Measurements from ENCODE around the gene LRRC27. TPM values are rescaled to one million over a fixed set of nuclear protein-coding genes. Genes with fewer than 3 reads are reported as not detected.

LRRC27 gene
- polyA plus RNA-seq, 3 donors: 21.1 to 41.9 (median 25.8) TPM

DNA sequence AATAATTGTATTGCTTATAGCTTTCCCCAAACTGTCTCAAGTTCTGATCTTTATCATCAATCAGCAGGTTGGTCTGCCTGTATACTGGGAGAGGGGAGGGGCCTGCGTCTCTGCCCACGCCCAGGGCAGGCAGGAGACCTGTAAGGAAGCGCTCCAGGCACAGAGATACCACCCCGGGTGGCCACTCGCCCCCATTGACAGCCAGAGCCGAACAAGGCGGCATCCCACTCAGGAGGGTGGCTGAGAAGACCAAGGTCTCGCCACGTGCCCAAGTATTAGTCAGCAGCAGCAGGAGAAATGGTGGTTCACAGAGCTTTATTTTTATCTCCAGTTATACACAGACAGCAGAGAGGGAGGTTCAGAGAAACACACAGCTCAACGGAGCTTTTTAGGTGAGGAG is 31.4 kb upstream of the LRRC27 start:
- DNase-seq (ENCODE audit: low read depth in 3 of 3, low spot score in 2 of 3): no peak

DNA sequence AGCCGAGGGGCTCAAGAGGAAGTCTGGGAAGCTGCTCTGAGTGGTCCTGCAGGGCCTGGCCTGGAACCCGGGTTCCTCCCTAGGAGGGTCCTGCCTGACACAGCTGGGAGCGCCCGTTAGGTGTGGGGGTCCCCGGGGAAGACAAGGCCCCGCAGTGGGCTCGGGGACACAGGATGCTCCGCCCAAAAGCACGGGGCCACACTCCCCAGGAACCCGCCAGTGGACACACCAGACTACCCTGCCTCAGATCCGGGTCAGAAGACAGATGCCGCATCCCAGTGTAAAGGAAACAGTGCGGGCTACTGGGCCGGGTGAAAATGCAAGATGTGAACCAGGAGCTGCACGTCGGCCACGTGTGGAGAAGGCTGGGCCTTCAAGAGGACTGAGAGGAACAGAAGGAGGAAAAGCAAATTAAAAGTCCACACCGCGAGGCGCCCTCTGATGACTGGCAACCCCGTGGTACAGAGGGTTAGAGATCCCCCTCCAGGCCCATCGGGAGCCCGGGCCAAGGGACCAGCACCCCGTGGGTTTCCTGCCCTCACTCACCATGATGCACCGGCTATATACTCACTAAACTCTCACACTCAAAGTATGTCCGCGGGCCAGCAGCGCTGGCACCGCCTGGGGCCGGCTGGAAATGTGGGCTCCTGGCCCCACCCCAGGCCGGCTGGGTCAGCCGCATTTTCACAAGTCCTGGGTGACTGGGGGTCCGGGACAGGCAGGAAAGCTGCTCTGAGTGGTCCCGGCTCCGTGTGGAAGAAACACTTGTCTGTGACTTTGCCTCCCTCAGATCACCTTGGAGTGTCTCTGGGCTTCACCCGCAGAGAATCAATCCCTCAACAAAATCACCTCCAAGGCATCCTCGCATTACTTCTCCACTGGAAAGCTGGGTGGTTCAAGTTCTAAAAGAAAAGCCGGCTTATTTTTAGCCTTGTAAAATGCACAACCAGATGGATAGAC is 30.3 kb upstream of the LRRC27 start:
- DNase-seq (ENCODE audit: low read depth in 3 of 3, low spot score in 2 of 3): no peak

DNA sequence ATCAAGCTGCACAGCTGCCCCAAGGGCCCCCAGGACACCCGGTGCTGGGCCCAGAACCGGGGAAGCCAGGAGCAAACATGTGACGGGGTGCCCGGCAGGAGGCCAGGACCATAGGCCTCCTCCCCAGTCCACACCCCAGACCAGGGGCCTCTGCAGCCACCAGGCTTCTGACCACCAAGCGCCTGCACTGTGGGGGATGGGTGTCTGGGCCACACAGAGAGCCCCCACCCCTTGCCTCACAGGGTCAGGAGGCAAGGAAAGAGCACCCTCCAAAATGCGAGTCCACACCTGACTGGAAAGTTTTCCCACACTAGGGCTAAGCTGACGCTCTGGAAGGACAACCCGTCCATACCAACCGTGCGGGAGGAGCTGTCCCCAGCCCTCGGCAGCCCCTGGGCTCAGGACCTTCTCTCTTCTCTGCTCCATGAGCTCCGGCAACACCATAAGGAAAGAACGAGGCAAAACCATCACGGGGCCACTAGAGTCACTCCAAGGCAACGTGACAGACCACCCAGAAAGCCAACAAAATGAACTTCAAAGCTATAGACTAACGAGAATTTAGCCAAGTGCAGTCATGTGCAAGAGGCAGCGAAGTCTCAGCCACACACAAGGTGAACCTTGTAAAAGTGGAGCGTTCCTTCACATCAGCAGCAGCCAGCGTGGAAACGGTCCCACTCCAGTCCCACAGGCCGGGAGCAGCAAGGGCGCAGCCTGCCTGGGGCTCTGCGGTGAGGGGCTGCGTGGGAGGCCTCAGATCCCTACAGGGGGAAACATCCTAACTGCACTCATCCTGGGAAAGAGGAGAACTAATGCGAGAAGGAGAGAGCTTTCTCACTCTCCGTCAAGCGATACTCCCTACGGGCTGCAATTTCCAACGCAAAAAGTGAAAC is 29.3 kb upstream of the LRRC27 start:
- no peak for DNase-seq (ENCODE audit: low read depth in 3 of 3, low spot score in 2 of 3)

DNA sequence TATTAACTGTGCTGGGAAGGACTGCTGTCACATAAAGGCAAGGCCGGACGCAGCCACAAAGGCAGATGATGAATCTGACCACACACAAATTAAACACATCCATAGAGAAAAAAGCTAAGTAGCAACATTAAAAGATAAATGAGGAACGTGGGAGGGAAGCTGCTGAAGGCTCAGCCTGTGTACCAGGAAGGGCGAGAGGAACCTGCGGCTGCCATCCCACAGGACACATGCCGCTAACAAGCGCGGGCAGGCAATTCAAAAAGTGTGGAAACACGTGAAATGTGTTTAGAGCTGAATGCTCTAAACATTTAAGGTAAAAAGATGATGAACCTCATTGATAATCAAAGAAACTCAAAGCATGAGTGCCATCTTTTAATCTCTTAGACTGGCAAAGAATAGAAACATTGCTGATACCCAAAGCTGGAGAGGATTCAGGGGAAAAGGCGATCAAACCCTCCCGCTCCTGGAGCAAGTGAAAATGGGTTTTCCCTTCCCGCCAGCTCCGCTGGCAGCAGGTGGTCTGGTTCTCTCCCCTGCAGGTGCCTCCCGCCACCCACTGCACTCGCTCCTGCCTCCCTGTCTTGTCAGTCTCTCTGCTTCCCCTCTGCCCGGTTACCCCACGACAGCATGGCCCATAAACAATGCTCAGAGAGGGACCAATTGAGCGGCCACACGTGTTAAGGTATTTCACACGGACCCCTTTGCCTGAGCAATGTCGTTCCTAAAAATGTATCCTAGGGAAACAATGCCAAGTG is 28.5 kb upstream of the LRRC27 start:
- no peak for DNase-seq (ENCODE audit: low read depth in 3 of 3, low spot score in 2 of 3)

DNA sequence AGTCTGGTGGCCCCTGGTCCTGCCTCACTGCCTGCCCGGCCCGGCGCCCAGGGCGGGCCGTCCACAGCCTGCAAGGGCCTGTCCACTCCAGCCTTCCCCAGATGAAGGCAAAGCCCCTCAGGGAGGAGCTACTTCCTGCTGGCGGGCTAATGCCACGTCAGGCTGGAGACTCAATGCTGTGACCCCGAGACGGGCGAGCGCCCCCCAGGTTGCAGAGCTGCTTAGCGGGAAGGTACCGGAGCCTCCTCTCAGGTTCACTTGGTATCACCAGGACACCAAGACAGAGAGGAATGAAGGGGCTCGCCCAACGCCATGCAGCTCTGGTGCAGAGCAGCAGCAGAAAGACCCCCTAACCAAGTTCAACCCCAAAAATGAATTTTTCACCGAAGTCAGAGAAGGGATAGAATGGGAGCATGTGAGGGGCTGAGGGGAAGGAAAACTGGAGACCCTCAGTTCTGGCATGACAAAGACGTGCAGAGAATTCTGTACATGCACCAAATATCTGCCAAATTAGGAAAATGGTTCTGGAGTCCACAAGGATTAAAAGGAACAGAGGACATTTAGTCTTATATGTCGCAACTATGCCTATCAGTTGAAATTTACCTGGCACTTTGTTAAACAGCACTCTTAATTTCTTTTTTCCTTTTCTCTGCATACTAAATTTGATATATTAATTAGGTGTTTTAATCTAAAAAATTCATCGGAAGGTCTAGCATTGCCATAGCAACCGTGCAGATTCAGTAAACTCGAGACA is 27.1 kb upstream of the LRRC27 start:
- no peak for DNase-seq (ENCODE audit: low read depth in 3 of 3, low spot score in 2 of 3)

DNA sequence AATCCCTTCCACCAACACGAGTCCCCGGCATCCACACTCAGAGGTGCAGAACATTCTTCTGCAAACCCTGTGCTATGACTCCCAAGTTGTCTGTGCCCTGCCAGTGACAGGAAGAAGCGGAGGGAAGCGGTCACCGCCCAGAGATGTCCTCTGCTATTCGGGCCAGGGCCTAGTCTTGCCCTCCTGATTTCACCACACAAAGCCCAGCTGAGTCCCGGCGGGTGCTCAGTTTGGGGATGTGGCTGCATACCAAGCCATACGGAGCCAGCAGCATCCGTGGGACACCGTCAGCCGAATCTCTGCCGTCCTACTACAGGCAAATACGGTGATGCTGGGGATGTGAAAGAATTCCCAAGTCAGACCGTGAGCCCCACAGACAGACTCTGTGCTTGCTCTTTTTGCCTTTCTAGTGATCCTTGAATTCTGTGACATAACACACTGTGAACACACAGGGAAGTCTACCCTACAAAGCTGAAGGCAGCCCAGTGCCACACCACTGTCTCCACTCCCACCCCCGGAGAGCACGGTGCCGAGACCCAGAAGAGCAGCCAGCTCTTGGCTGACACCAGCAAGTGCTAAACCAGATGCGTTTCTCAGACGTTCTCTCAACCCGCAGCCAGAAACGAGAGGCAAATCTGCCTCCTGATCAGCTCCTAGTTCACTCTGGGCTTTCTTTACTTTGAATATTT is 26.2 kb upstream of the LRRC27 start:
- no peak for DNase-seq (ENCODE audit: low read depth in 3 of 3, low spot score in 2 of 3)

DNA sequence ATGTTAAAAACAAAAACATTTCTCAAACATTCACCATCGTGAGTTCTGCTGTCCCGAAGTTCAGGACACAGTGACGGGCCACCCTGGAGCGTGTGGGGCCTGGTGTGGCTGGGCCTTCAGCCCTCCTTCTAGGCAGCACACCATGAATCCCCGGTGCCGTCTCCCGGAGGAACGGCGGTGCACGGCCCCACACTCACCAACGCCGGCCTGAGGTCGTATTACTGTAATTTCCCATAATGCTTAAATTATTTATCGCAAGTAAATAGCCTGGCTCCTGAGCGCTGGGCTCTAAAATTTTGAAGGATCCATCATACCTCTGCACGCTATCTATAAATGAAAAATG is 25.7 kb upstream of the LRRC27 start:
- DNase-seq (ENCODE audit: low read depth in 3 of 3, low spot score in 2 of 3): no peak

DNA sequence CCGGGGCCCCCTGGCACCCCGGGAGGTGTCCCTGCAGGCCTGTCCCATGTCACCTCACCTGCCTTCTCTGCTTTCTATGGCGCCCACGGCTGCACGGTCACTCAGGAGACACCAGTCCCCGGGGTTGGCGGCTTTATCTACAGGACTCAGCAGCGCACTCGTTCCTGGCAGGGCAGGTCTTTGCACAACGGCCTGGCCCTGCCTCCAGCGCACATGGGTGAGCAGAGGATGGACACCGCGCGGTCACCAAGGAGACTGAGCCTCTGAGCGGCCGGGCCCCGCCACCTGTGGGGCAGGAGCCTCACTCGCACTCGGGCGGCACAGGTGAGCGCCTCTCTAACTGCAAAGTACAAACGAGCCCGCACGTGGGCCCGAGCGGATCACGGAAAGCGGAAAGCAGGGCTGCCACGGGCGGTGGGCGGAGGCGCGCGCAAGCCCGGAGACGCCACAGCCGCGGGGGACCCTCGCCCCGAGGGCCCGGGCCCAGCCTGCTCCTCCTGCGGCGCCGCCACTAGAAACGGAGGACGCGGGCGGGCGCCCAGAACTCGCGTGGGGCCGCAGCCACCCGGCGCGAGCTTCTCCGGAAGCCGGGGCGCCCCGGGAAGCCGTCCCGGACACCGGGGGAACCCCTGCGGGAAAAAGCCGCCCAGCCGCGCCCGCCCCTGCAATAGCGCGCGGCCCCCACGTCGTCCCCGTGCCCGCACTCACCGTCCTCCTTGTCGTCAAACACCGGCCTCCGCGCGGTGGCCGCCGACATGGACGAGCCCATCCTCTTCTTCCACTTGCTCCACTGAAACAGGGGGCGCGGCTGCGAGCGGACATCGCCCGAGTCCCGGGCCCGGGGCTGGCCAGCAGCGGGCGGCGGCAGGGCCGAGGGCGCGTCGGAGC is 24.9 kb upstream of the LRRC27 start:
- no peak for DNase-seq (ENCODE audit: low read depth in 3 of 3, low spot score in 2 of 3)

DNA sequence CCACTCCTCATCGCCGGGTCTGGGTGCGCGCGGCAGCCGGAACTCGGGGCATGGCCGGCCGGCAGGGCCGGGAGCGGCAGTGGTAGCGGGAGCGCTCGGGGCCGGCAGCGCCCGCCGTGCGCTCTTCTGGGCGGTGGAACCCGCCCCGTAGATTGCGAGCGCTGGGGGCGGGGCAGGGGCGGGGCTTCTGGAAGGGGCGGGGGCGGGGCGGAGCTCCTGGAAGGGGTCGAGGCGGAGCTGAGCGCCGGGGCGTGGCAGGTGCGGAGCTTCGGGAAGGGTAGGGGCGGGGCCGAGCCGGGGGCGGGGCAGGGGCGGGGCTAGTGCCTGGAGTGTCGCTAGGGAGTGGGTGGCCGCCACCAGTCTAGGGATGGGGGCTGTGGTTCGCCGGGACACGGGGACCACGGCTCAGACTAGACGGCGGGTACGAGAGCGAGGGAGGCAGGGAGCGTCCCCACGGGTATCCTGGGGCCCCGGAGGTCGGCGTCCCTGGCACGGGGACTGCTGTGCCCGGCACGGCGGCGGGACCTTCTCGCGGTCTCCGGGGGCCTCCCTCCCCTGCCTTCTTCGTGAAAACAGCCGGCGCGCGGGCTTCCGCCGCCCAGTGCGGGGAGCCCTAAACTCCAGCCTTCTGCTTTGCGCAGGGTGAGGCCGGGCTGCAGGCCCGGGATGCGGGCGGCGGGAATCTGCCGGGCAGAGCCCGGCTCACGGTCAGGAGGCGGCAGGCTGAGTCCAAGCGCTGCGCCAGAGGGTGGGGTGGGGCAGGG is 24.0 kb upstream of the LRRC27 start, which contains the start of gene STK32C:
Gene STK32C (minus strand): TSS at position 128 of the 764 bp plus-strand sequence. CDS start 117 bp downstream, at position 11.
- DNase-seq (ENCODE audit: low read depth in 3 of 3, low spot score in 2 of 3): peak in 2 of 3 donors; percentile 70 to 81

DNA sequence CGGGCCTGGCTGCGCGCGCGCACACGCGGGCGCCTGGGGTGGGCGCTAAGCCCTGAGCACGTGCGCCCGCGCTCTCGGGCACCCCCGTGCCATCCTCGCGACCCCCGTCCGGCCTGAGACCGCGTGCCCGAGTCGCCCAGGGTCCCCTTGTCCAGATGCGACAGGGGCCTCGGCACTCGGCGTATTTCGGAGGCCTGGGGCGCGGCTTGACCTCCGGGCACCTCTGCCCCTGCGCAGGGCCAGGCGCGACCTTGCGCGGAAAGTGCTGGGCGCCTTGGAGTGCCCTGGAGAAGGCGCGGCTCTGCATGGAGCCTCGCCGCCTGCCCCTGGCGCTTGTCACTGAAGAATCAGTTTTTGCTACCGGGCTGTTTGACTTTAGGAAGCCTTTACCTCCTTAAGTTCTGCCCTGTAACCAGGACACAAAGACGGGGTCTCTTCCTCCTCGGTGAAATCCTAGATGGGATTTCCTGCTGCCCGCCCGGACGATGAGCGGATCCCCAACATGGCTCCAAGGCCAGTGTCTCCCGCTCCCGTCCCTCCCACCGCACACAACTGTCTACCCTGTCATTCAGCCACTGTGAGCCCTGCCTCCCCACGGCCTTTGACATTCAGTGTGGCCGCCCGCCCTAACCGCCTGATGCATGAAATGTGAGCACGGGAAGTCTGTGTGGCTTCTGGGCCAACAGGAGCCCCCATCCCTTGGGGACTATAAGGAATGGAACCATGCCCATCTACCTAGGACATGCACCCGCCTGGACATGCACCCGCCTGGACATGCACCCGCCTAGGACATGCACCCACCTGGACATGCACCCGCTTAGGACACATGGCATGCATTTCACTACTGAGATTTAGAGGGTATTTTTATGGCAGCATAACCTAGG is 23.2 kb upstream of the LRRC27 start:
- no peak for DNase-seq (ENCODE audit: low read depth in 3 of 3, low spot score in 2 of 3)

DNA sequence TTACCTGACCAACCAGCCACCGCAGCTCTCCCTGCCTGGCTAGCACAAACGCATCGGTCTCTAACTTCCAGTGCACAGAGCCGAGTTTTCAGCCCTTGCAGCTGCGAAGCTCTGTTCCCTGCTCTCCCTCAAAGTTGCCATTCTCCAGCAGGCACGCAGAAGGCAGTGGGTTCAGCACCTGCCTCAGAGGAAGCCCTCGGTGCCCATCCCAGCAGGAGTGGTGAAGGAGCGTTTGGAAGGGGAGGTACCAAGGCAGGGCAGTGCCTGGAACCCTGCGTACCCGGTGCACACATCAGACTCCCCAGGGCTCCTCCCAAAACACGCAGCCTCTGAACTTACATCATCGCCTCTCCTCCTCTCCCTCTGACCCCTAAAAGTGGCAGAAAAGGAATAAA is 22.5 kb upstream of the LRRC27 start:
- DNase-seq (ENCODE audit: low read depth in 3 of 3, low spot score in 2 of 3): no peak

DNA sequence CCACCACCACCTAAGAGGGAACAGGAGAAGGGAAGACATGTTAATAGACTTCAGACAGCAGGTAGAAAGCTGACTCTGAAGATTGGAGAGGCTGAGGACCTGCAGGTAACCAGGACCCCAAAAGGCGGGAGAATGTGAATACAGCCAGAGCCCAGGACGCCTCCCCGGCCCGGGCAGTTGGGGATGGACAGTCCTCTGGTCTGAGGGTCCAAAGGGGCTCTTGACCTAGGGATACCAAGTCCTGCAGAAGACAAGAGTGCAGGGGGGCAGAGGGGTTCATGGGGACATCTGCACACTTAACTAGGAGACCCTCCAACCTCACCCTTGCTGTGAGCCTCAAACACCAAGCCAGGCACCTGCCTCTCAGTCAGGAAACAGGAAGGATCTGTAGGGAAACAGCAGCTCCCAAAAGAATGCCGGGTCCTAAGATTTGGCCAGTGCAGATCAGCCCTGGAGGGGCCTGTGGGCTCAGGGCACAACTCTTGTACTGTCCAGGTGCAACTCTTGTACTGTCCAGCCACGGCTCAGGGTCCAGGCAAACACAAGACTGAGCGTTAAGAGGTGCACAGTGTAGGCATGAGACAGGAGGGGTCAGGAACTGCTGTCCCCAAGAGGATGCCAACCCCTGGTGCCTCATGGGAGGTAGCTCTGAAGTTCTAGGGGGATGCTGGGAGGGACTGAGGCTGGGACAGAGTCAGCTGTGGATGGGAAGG is 22.0 kb upstream of the LRRC27 start:
- no peak for DNase-seq (ENCODE audit: low read depth in 3 of 3, low spot score in 2 of 3)

DNA sequence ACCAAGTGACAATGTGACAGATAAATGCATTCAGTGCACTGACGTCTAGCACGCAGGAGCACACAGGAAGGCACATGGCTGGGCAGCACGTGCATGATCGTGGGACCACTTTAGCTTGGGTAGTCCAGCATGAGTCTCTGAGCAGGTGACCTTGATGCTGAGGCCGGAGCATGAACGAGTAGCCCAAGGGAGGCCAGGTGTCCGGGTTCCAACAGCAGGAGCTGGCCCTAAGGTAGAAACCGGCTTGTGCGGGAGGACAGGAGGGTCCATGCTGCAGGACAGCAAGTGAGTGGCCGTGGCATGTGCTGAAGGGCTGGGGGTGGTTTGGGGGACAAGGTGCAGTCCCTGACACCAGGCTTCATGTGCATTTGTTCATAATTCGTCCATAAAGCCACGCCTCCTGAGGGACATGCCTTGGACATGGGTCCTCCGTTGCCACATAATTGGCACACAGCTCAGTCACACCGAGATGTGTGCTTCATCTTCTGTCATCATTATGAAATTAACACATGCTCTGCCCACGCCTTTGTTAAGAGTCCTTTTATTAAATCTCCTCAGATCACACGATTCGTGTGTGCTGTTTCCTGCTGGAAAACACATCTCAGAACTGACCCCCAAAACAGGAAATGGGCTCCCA is 21.2 kb upstream of the LRRC27 start:
- no peak for DNase-seq (ENCODE audit: low read depth in 3 of 3, low spot score in 2 of 3)

DNA sequence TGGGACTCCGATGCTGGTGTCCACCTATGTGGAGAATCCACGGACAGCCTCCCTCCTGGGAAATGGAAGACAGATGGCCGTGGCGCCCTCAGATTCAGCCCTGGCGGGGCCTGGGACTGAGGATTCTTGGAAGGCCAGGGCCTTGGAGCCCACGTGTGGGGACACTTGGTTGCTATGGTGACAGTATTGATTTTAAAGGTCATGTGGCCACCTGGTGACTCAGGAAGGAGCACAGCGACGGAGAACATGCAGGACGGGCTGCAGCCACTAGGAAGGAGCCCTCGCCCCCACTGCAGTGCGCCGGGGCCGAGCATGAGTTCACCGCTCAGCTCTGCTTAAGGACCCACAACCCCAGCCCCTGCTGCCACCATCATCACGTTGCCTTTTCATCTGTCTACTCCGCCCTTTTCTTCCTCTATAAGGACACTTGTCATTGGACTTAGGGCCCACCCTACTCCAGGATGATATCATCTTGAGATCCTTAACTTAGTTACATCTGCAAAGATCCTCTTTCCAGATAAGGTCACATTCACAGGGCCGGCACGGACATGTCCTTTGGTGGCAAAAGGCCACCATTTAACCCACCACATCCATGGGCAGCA is 20.6 kb upstream of the LRRC27 start:
- DNase-seq (ENCODE audit: low read depth in 3 of 3, low spot score in 2 of 3): no peak

DNA sequence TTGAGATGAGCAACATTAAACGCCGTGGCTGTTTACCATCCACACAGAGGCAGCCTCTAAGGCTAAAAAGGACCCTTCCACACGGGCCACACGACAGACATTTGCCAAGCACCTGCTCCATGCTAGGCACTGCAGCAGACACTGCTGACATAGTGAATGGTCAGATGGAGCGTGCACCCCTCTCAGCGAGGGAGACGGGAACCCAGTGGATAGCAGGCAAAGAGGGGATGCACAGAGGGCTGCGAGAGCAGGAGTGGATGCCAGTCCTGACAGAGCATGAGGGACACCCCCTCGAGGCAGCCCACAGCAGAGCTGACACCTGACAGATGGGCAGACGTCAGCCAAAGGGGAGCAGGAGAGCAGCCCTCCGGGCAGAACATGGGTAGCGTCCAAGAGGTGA is 18.7 kb upstream of the LRRC27 start:
- DNase-seq (ENCODE audit: low read depth in 3 of 3, low spot score in 2 of 3): no peak
